SKM-1 treated with dmso at 0.1 percent for 144 hours (cell line): Measurements from ENCODE around the gene CYGB.
"Not testable (repeated sequence)": the region's sequence is repeated elsewhere in the genome, so short reads cannot be mapped to it uniquely, and the experiment has no call there.

Experiments
- DNase-seq: peaks from one replicate; lab custom pipeline; 2025; ENCODE audit not compliant: unreplicated experiment; lab: John Stamatoyannopoulos, UW

The CYGB gene

GRCh38 chr17:76567634-76568432 lies 30.3 kb upstream of the CYGB start:
- DNase-seq = peak; percentile 58

- DNase-seq = no peak
These were observed 29.5 kb upstream of the CYGB start for GRCh38 chr17:76566988-76567431.

- DNase-seq = no peak
These were observed 29.1 kb upstream of the CYGB start for GRCh38 chr17:76566613-76566943.

- DNase-seq = no peak
These were observed 28.5 kb upstream of the CYGB start for GRCh38 chr17:76565728-76566612.

DNA sequence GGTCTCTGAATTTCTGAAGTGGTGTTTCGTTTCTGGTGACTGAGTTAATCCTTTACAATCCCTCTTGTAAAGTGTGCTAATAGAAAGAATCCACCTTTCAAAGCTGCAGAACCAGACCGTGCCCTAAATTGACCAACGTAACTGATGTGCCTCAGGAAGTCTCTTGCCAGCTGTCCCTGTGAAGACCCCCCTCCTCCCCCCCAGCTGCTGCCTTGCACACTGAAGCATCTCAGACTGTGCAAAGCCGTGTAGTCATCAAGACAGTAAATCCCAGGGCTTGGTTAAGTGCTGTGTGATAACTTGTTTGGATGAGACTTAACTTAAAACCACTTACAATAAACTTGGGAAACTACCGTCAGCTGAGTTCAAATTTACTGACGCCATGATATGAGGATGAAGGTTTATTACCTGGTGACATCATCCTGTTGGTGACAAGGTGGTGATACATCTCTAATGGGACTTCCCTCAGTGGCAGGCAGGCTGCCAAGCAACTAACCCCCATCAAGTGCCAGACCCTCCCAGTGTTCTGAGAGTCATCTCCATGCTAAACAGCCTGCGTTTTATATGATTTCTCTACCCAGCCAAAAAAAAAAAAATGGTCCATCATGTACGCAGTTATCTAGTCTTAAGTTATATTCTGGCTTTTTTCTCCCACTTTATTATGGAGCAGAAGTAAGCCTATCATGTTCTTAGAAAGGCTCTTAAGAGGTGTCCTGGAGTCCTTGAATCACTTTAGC lies 27.6 kb upstream of the CYGB start:
- DNase-seq = not testable (repeated sequence)

- DNase-seq = not testable (repeated sequence)
These were observed 25.9 kb upstream of the CYGB start for GRCh38 chr17:76563359-76563758.

- DNase-seq = no peak
These were observed 25.2 kb upstream of the CYGB start for GRCh38 chr17:76562734-76563148.

- no peak for DNase-seq
These were observed 24.3 kb upstream of the CYGB start for GRCh38 chr17:76561799-76562268.

DNA sequence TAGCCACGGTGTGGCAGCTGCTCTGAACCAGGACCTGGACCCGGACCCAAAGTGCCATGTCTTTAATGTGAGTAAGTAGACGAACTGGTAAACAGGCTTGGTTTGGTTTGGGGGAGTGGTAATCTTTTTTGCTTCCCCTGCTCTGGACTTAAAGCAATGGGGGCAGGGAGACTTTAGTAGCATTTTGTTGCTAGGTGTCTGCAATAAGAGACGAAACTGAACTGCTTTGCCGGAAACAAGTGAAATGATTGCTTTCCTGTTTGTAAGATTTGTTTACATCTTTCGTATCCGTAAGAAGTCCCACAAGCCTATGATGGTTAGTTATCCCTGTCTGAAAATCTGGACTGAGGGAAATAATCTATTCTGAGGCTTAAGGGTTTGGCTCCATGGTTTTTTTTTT lies 23.8 kb upstream of the CYGB start:
- no peak for DNase-seq

- DNase-seq = no peak
These were observed 23.3 kb upstream of the CYGB start for GRCh38 chr17:76560877-76561221.

DNA sequence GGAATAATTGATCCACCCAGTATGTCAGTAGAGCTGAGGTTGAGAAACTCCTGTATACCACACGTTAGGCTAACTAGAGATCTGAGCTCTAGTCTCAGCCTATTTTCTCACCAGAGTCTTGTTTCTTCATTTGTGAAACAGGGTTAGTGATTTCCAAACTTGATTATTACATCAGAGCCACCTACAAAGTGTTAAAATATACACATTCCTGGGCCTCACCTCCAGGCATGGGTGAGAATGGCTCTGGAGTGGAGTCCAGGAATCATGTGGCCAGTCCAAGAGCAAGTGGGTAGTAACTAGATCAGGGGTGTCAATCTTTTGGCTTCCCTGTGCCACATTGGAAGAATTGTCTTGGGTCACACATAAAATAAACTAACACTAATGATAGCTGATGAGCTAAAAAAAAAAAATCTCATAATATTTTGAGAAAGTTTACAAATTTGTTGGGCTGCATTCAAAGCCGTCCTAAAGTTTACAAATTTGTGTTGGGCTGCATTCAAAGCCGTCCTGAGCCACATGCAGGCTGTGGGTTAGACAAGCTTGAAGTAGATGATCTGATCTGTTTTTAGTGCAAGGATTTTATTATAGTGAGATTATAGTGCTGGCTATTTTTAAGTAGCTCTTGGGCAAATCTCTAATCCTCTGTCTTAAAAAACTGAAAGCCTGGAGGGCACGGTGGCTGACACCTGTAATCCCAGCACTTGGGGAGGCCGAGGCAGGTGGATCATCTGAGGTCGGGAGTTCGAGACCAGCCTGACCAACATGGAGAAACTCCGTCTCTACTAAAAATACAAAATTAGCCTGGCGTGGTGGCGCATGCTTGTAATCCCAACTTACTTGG lies 22.7 kb upstream of the CYGB start:
- peak; percentile 11 for DNase-seq

GRCh38 chr17:76559460-76559859 lies 22.0 kb upstream of the CYGB start:
- DNase-seq = not testable (repeated sequence)

DNA sequence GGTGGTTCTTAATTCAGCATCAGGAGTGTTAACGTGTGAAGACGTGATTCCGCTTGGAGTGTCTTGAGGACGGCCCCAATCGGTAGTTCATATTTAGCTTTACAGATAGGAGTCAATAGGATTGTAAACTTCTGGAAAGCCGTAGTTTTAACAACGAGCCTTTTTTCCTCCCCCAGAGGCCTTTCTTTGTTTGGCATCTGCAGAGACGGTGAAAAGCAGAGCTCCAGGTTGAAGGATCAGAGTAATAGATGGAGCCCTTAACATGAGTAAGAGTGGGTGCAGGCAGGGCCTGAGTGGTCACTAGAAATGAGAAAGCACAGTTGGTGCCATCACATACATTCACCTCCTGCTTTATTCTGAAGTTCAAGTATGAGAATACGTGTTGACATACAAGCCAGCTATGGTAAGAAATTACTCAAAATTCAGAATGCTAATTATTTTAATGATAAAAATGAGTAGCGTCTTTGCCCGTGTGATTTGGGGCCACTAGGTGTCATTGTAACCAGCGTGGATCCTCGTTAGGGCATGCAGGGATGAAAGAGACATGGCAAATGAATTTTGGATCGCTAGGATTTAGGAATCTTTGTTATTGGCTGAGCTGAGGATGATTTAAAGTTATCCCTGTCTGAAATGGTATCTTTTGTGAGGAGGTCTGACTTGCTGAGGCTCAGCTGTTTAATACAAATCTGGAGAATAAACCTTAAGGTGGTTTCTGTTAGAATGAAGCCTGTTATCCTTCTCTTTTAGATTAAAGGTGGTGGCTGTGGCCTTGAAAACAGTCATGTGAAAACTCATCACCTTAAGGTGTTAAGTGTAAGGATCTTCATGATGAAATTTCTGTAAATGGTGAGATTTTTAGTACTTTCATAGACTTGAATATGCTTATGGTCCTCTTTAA lies 20.9 kb upstream of the CYGB start:
- peak; percentile 14 for DNase-seq

- peak; percentile 96 for DNase-seq
These were observed 20.1 kb upstream of the CYGB start for GRCh38 chr17:76557368-76558197.

DNA sequence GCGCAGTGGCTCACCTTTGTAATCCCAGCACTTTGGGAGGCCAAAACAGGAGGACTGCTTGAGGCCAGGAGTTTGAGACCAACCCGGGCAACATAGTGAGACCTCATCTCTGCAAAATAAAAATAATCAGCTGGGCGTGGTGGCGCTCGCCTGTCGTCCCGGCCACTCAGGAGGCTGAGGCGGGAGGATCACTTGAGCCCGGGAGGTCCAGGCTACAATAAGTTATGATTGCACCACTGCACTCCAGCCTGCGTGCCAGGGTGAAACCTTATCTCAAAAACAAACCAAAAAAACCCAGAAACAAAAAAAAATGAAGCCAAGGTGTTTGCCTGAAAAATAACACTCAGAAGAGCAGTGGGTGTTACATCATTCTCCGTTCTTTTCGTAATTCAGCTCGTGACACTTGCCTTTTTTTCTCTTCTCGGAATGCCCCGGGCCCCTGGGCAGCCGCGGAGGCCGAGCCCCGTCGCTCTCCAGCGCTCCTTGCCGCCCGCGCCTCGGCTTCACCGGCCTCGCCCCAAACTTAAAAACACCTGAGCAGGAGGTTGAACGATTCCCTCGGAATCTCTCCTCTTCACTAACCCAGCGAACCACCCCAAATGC lies 19.4 kb upstream of the CYGB start:
- DNase-seq = peak; percentile 21

GRCh38 chr17:76554131-76554530 lies 16.6 kb upstream of the CYGB start:
- no peak for DNase-seq

DNA sequence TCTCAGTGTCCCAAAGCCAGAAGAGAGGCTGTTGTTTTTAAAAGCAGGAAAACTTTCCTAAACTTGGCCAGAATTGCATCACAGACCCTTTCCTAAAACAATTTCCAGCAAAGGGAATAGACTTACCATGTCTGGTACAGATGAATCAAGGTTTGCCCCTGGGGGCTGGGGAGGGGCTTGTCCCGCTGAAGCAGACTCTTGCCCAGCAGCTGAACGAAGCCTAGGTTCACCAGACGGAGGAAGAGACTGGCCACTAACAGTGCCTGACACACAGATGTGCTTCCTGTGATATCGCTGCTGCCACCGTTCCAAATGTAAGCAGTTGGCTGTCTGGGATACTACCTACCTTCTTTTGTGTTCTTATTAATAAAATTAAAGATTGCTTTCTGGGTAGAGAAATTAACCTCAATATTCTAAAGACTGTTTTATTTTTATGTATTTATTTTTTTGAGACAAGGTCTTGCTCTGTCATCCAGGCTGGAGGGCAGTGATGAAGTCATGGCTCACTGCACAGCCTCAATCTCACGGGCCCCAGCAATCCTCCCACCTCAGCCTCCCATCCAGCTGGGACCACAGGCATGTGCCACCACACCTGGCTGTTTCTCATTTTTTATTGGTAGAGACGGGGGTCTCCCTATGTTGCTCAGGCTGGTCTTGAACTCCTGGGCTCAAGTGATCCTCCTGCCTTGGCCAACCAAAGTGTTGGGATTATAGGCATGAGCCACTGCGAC lies 15.8 kb upstream of the CYGB start:
- no peak for DNase-seq

DNA sequence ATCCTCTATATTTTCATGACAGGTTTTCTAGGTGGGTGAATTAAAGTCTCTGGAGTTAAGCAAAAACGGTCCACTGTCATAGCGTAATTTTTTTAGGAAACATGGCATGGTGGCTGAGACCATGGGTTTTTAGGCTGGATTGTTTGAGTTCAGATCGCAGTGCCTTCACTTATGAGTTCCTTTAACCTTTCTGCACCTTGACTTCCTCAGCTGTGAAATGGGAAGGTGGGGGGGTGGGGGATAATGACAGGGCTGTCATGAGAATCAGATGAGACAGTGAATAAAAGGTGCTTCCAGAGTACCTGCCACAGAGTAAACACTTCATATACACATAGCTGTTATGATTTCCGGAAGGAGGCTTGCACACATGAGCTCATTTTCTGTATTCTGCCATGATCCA lies 14.2 kb upstream of the CYGB start:
- DNase-seq = no peak
